NCI-H2081 (cell line): ENCODE measurements around the gene HMSD.

Experiments used
- DNase-seq, 2 experiments: peaks; one replicate each; lab custom pipeline; 2025; lab: John Stamatoyannopoulos, UW

HMSD gene

DNA sequence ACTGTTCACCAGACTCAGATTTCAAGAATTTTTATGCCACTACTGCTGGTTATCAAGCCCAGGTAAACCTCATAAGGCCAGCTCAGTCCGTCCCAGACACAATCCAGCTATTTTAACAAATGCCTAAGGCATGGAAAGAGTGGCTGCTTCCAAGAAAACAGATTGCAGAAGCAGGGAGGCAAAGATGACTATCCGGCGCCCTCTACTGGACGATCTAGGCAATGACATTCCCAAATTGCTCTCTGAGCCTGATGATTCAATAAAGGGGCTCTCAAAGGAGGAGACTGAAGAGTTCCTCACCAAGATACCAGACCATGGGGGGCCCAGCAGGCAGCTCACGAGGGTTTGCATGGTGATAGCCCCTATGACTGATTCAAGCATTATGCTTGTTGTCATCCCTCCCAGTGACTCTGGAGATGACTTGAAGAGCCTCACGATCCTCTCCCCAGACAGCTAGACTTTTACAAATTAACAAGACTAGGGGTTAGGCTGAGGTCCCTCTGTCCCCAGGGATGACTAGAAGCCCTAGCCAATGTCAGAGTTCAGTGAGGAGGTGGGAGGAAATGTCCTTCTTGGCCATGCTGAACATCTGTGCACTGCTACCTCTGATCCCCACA, 45.8 kb downstream of the HMSD start:
- no peak for DNase-seq

DNA sequence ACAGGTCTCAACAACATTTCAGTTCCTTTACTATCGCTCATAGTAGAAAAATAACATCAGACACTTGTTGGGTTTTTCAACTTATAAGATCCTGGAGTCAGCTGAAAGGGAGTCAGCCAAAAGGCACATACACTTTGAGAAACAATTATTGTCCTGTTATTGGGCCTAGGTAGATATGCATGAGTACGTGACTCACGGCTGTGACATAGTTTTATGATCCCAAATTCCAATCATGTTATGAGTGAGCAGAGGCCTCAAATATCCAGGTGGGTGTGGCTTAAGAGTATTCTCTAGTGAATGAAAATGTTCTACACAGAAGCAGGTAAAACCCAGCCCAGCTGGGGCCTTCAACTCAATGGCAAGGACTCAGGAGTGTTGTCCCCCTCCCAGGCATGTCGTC, 47.9 kb downstream of the HMSD start:
- no peak for DNase-seq

DNA sequence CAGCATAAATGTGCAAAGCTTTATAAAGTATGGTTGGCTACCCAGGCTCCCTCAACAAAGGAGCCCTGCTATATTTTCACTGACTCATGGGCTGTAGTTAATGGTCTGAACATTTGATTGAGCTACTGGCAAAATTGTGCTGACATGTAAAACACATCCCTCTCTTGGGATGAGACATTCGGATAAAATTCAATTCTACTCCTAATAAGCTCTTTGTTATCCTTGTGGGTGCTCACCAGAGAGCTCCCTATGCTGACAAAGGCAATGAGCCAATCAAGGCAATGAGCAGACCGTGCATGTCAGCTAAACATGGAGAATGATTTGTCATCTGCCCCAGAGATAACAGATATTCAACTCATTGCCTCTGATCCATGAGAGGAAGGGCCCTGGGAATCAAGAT, 48.5 kb downstream of the HMSD start:
- no peak for DNase-seq

DNA sequence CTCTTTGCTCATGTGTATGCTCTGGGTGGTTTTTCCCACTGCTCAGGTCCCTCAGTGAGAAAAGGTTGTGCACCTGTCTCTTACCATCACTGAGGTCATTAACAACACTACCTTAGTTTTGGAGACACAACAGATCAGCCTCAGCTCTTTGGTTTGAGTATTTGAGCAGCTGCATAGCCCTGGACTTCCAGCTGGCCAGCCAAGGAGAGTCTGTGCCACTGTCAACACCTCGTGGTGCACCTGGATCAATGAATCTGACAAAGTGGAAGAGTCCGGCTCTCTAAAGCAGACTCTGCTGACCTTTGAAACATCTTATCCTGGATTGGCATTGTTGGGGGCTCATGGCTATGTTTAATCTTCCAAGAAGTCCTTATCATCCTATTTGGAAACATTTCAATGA, 50.8 kb downstream of the HMSD start:
- DNase-seq, result no peak

DNA sequence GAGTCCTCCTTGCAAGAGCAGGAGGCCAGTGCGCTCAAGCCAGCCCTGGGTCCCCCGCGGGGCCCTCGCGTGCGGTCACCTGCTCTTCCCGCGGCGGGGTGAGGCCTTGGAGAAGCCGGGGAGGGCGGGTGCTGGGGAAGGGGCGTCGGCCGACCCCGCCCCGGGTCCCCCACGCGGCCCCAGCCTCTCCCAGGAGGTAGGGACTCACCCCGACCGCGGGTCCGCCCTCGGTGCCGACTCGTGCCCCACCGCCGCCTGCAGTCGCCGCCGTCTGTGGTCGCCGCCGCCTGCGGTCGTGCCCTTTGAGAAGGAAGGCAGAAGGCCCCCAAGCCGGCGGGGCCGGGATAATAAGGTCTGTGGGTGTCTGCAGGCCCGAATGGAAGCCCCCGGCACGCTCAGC, 53.5 kb downstream of the HMSD start:
- DNase-seq, result no peak

DNA sequence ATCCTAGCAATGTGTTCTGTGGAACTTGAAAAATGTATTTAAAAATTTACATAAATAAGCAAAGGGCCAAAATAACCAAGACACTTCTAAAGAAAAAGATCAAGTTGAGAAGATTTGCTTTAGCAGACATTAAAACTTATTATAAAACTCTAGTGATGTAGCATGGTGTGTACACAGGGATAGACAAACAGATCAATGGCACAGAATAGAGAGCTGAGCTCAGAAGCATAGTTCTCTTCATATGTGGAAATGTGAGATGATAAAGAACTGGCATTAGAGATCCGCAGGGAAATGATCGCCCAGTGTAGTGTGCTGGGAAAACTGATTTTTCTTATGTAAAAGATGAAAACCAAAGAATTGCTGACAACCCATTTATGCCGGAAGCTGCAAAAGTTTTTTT, 60.2 kb downstream of the HMSD start:
- DNase-seq, result no peak
